ENCODE measurements around the gene ST3GAL3.

ST3GAL3 gene

GRCh38 chr1:43957407-43958040, 250.2 kb downstream of the ST3GAL3 start:
- H3K4me3 ChIP-seq (ENCODE audit: low read depth in 1 of 2, low read length in 2 of 2) = no peak overlapping the region

GRCh38 chr1:43958351-43959255, 251.3 kb downstream of the ST3GAL3 start:
- peaks cover 47% of the 10 kb centered on the region for H3K36me3 ChIP-seq (ENCODE audit: insufficient read depth, low read length)
- TF ChIP-seq EZH2 (IDR thresholded peaks at IDR 0.05; ENCODE audit: borderline replicate concordance, low read depth, low read length, severe bottlenecking) (no peak), CTCF (IDR thresholded peaks at IDR 0.05; ENCODE audit: borderline replicate concordance, extremely low read depth, low read length, poor library complexity, severe bottlenecking) (no peak)
- H4K20me1 ChIP-seq (ENCODE audit: insufficient read depth, low read length) = peaks cover 4% of the 10 kb centered on the region; the same call in 1 of the 2 replicates
- no peak for ATAC-seq (ENCODE audit: insufficient read depth, low read depth)
- H3K79me2 ChIP-seq (ENCODE audit: insufficient read depth, low read length) = no peaks in the 10 kb centered on the region
- H3K27me3 ChIP-seq (ENCODE audit: insufficient read depth, low read length, poor library complexity) = no peaks in the 10 kb centered on the region
- no peaks in the 10 kb centered on the region for H3K4me1 ChIP-seq (ENCODE audit: insufficient read depth, low read length)
- no peak for DNase-seq
- H3K4me2 ChIP-seq (ENCODE audit: insufficient read depth, low read length) = no peak overlapping the region
- no peak overlapping the region for H3K4me3 ChIP-seq (ENCODE audit: low read depth in 1 of 2, low read length in 2 of 2)
- H3K9me3 ChIP-seq (ENCODE audit: insufficient read depth, low read length, severe bottlenecking) = no peaks in the 10 kb centered on the region
- no peak overlapping the region for H3K27ac ChIP-seq (ENCODE audit: low read length)
- H3K9ac ChIP-seq (ENCODE audit: low read depth, low read length) = no peak overlapping the region
- no peak overlapping the region for H2AFZ ChIP-seq (ENCODE audit: low read depth, low read length)

More at GRCh38 chr1:43957407-43958040, 250.2 kb downstream of the ST3GAL3 start:
- Histone ChIP-seq H3K4me2 (ENCODE audit: insufficient read depth, low read length) (no peak overlapping the region), H3K79me2 (ENCODE audit: insufficient read depth, low read length) (0 out of 2 replicates have a peak, but pooled peaks cover 4% of the 10 kb centered on the region), H3K36me3 (ENCODE audit: insufficient read depth, low read length) (peaks cover 43% of the 10 kb centered on the region), H4K20me1 (ENCODE audit: insufficient read depth, low read length) (peaks cover 9% of the 10 kb centered on the region; the same call in 1 of the 2 replicates), H3K9me3 (ENCODE audit: insufficient read depth, low read length, severe bottlenecking) (no peaks in the 10 kb centered on the region), H3K4me1 (ENCODE audit: insufficient read depth, low read length) (no peaks in the 10 kb centered on the region), H3K27me3 (ENCODE audit: insufficient read depth, low read length, poor library complexity) (no peaks in the 10 kb centered on the region), H2AFZ (ENCODE audit: low read depth, low read length) (no peak overlapping the region), H3K9ac (ENCODE audit: low read depth, low read length) (no peak overlapping the region), H3K27ac (ENCODE audit: low read length) (no peak overlapping the region)
- no peak for DNase-seq
- no peak for TF ChIP-seq CTCF (IDR thresholded peaks at IDR 0.05; ENCODE audit: borderline replicate concordance, extremely low read depth, low read length, poor library complexity, severe bottlenecking)
- TF ChIP-seq EZH2 (IDR thresholded peaks at IDR 0.05; ENCODE audit: borderline replicate concordance, low read depth, low read length, severe bottlenecking) = no peak
- ATAC-seq (ENCODE audit: insufficient read depth, low read depth) = no peak

- no peak for TF ChIP-seq CTCF (IDR thresholded peaks at IDR 0.05; ENCODE audit: borderline replicate concordance, extremely low read depth, low read length, poor library complexity, severe bottlenecking)
- TF ChIP-seq EZH2 (IDR thresholded peaks at IDR 0.05; ENCODE audit: borderline replicate concordance, low read depth, low read length, severe bottlenecking) = no peak
- H3K36me3 ChIP-seq (ENCODE audit: insufficient read depth, low read length) = peaks cover 47% of the 10 kb centered on the region
- no peak for DNase-seq
- H3K4me2 ChIP-seq (ENCODE audit: insufficient read depth, low read length) = no peak overlapping the region
- no peak overlapping the region for H3K4me3 ChIP-seq (ENCODE audit: low read depth in 1 of 2, low read length in 2 of 2)
- no peak for ATAC-seq (ENCODE audit: insufficient read depth, low read depth)
- no peak overlapping the region for H2AFZ ChIP-seq (ENCODE audit: low read depth, low read length)
- H3K27me3 ChIP-seq (ENCODE audit: insufficient read depth, low read length, poor library complexity) = no peaks in the 10 kb centered on the region
- H4K20me1 ChIP-seq (ENCODE audit: insufficient read depth, low read length) = no peaks in the 10 kb centered on the region
- no peaks in the 10 kb centered on the region for H3K79me2 ChIP-seq (ENCODE audit: insufficient read depth, low read length)
- H3K27ac ChIP-seq (ENCODE audit: low read length) = no peak overlapping the region
- no peaks in the 10 kb centered on the region for H3K9me3 ChIP-seq (ENCODE audit: insufficient read depth, low read length, severe bottlenecking)
- no peak overlapping the region for H3K9ac ChIP-seq (ENCODE audit: low read depth, low read length)
- no peaks in the 10 kb centered on the region for H3K4me1 ChIP-seq (ENCODE audit: insufficient read depth, low read length)
Observed at GRCh38 chr1:43960798-43961197, 253.5 kb downstream of the ST3GAL3 start.

Data from DND-41 (cell line).